Muscle layer of duodenum (tissue), 2 donors: Measurements from ENCODE around the gene GALNT16.
A peak's percentile ranks its signal among the peaks of the same experiment; 100 is the strongest.

Source experiments
- H3K27ac ChIP-seq: one replicate; pipeline ENCODE4 v1.7.0; 2013; ENCODE audit warnings: mild to moderate bottlenecking, low read length
- H3K27me3 ChIP-seq: one replicate; pipeline ENCODE4 v1.7.0; 2013; ENCODE audit warnings: low read depth, mild to moderate bottlenecking, control low read depth, low read length
- H3K36me3 ChIP-seq, 2 donors: one replicate each; pipeline ENCODE4 v1.7.0; 2013; ENCODE audit warnings: low read length in 2 of 2, control low read depth in 1 of 2, mild to moderate bottlenecking in 1 of 2; ENCODE audit not compliant: insufficient read depth in 2 of 2, control insufficient read depth in 1 of 2
- H3K4me1 ChIP-seq, 2 donors: one replicate each; pipeline ENCODE4 v1.7.0; 2013; ENCODE audit warnings: low read length in 2 of 2, mild to moderate bottlenecking in 2 of 2, control low read depth in 1 of 2, moderate library complexity in 1 of 2; ENCODE audit not compliant: insufficient read depth in 2 of 2, control insufficient read depth in 1 of 2
- H3K4me3 ChIP-seq, 2 donors: one replicate each; pipeline ENCODE4 v1.7.0; 2013; ENCODE audit warnings: low read length in 2 of 2, low read depth in 1 of 2, mild to moderate bottlenecking in 1 of 2
- H3K9me3 ChIP-seq, 2 donors: one replicate each; pipeline ENCODE4 v1.7.0; 2013; ENCODE audit warnings: low read length in 2 of 2, control low read depth in 1 of 2, mild to moderate bottlenecking in 1 of 2; ENCODE audit not compliant: control insufficient read depth in 1 of 2
- donor health status: healthy.

The GALNT16 gene

GRCh38 chr14:69349091-69349777 lies 89.3 kb downstream of the GALNT16 start:
- no peaks in the 10 kb centered on the region for H3K27me3 ChIP-seq
- H3K36me3 ChIP-seq = peaks cover 0 to 3% of the 10 kb centered on the region in 2 donors
- no peak overlapping the region for H3K4me3 ChIP-seq
- no peaks in the 10 kb centered on the region for H3K9me3 ChIP-seq
- H3K4me1 ChIP-seq = no peaks in the 10 kb centered on the region
- H3K27ac ChIP-seq = no peak overlapping the region

- Histone ChIP-seq H3K27me3 (no peaks in the 10 kb centered on the region), H3K9me3 (no peaks in the 10 kb centered on the region), H3K36me3 (peaks cover 0 to 3% of the 10 kb centered on the region in 2 donors), H3K4me3 (no peak overlapping the region), H3K4me1 (peaks cover 0 to 8% of the 10 kb centered on the region in 2 donors), H3K27ac (no peak overlapping the region)
These were observed 90.9 kb downstream of the GALNT16 start for GRCh38 chr14:69350892-69351291.

- Histone ChIP-seq H3K4me1 (peaks cover 0 to 8% of the 10 kb centered on the region in 2 donors), H3K4me3 (no peak overlapping the region), H3K9me3 (no peaks in the 10 kb centered on the region), H3K36me3 (peaks cover 0 to 3% of the 10 kb centered on the region in 2 donors), H3K27me3 (no peaks in the 10 kb centered on the region), H3K27ac (no peak overlapping the region)
These were observed 91.4 kb downstream of the GALNT16 start for GRCh38 chr14:69351385-69351784.

- peaks cover 0 to 8% of the 10 kb centered on the region in 2 donors for H3K4me1 ChIP-seq
- H3K27ac ChIP-seq = no peak overlapping the region
- H3K27me3 ChIP-seq = no peaks in the 10 kb centered on the region
- H3K4me3 ChIP-seq = no peak overlapping the region
- H3K9me3 ChIP-seq = no peaks in the 10 kb centered on the region
- H3K36me3 ChIP-seq = peaks cover 0 to 3% of the 10 kb centered on the region in 2 donors
These were observed 92.0 kb downstream of the GALNT16 start for GRCh38 chr14:69351911-69352310.

- Histone ChIP-seq H3K27ac (no peak overlapping the region), H3K9me3 (no peaks in the 10 kb centered on the region), H3K4me1 (peaks cover 0 to 8% of the 10 kb centered on the region in 2 donors), H3K36me3 (peaks cover 0 to 3% of the 10 kb centered on the region in 2 donors), H3K4me3 (no peak overlapping the region), H3K27me3 (no peaks in the 10 kb centered on the region)
These were observed 93.2 kb downstream of the GALNT16 start for GRCh38 chr14:69353168-69353567.

- H3K9me3 ChIP-seq = no peaks in the 10 kb centered on the region
- H3K36me3 ChIP-seq = no peaks in the 10 kb centered on the region
- peaks cover 0 to 8% of the 10 kb centered on the region in 2 donors for H3K4me1 ChIP-seq
- H3K27me3 ChIP-seq = no peaks in the 10 kb centered on the region
- H3K4me3 ChIP-seq = no peak overlapping the region
- no peak overlapping the region for H3K27ac ChIP-seq
These were observed 94.6 kb downstream of the GALNT16 start for GRCh38 chr14:69354383-69355153.

GRCh38 chr14:69355154-69355597 lies 95.2 kb downstream of the GALNT16 start:
- Histone ChIP-seq H3K27ac (peak overlapping the region; percentile 28), H3K36me3 (no peaks in the 10 kb centered on the region), H3K4me1 (peaks cover 0 to 8% of the 10 kb centered on the region in 2 donors), H3K4me3 (no peak overlapping the region), H3K27me3 (no peaks in the 10 kb centered on the region), H3K9me3 (no peaks in the 10 kb centered on the region)

GRCh38 chr14:69355607-69356281 lies 95.8 kb downstream of the GALNT16 start:
- Histone ChIP-seq H3K9me3 (no peaks in the 10 kb centered on the region), H3K36me3 (no peaks in the 10 kb centered on the region), H3K27ac (peak overlapping the region; percentile 28), H3K4me3 (no peak overlapping the region), H3K27me3 (no peaks in the 10 kb centered on the region), H3K4me1 (peaks cover 0 to 8% of the 10 kb centered on the region in 2 donors)

- Histone ChIP-seq H3K4me1 (peaks cover 0 to 8% of the 10 kb centered on the region in 2 donors), H3K27me3 (no peaks in the 10 kb centered on the region), H3K27ac (no peak overlapping the region)
These were observed 97.1 kb downstream of the GALNT16 start for GRCh38 chr14:69356903-69357543.

GRCh38 chr14:69357544-69358200 lies 97.7 kb downstream of the GALNT16 start:
- no peaks in the 10 kb centered on the region for H3K36me3 ChIP-seq
- H3K9me3 ChIP-seq = no peaks in the 10 kb centered on the region
- H3K4me1 ChIP-seq = peaks cover 0 to 8% of the 10 kb centered on the region in 2 donors
- no peak overlapping the region for H3K27ac ChIP-seq
- H3K4me3 ChIP-seq = no peak overlapping the region
- no peaks in the 10 kb centered on the region for H3K27me3 ChIP-seq

More at GRCh38 chr14:69356903-69357543, 97.1 kb downstream of the GALNT16 start:
- Histone ChIP-seq H3K9me3 (no peaks in the 10 kb centered on the region), H3K36me3 (no peaks in the 10 kb centered on the region), H3K4me3 (no peak overlapping the region)
